AG09319 (cell line): ENCODE results near the gene UBL3.
A peak's percentile ranks its signal among the peaks of the same experiment; 100 is the strongest.

Experiments used
- DNase-seq: peaks from one replicate; pipeline ENCODE4 v3.0.0-alpha.2; 2010; ENCODE audit warnings: low read depth; ENCODE audit errors: extremely low read depth
- TF ChIP-seq, protein P1 (sequence below): IDR thresholded peaks from 2 replicates; pipeline ENCODE4 v1.5.1; 2011; ENCODE audit warnings: low read depth, mild to moderate bottlenecking, inconsistent platforms, low read length, moderate library complexity

Gene UBL3

DNA sequence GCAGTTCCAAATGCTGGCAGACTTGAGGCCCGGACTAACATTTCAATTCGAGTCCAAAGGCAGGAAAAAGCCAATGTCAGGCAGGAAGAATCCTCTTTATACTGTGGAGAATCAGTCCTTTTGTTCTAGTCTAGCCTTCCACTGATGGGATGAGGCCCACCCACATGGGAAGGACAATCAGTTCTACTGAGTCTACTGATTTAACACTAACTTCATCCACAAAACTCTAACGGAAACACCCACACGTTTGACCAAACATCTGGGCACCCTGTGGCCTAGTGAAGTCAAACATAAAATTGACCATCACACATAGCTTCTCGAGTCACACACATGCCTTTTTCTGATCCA, 100.3 kb downstream of the UBL3 start:
- no peak for DNase-seq
- TF ChIP-seq, protein P1, sequence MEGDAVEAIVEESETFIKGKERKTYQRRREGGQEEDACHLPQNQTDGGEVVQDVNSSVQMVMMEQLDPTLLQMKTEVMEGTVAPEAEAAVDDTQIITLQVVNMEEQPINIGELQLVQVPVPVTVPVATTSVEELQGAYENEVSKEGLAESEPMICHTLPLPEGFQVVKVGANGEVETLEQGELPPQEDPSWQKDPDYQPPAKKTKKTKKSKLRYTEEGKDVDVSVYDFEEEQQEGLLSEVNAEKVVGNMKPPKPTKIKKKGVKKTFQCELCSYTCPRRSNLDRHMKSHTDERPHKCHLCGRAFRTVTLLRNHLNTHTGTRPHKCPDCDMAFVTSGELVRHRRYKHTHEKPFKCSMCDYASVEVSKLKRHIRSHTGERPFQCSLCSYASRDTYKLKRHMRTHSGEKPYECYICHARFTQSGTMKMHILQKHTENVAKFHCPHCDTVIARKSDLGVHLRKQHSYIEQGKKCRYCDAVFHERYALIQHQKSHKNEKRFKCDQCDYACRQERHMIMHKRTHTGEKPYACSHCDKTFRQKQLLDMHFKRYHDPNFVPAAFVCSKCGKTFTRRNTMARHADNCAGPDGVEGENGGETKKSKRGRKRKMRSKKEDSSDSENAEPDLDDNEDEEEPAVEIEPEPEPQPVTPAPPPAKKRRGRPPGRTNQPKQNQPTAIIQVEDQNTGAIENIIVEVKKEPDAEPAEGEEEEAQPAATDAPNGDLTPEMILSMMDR, result no peak

DNA sequence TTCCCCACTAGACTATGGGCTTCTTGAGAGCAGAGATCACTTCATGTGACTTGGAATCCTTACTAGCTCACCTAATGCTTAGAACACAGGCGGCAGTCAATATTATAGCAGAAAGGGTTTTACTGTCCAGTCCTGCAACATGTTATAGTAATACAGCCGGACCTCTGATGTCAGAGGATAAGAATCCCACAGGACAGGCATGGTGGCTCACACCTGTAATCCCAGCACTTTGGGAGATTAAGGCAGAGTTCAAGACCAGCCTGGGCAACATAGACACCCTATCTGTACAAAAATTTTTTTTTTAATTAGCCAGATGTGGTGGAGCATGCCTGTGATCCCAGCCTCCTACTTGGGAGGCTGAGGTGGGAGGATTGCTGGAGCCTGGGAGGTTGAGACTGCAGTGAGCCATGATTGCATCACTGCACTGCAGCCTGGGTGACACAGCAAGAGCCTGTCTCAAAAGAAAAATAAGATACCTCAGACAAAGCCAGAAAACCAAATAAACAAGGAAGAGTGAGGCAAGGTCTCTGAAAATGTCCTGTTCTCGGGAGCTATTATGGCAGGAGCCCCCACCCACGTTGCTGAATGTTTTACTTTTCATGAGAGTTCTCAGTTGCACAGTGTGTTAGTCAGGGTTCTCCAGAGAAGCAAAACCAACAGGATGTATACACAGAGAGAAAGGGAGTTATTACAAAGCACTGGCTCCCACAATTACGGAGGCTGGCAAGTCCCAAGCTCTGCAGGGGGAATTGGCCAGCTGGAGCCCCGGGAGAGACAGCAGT, 100.8 kb downstream of the UBL3 start:
- DNase-seq, result no peak
- TF ChIP-seq, protein P1, result no peak

DNA sequence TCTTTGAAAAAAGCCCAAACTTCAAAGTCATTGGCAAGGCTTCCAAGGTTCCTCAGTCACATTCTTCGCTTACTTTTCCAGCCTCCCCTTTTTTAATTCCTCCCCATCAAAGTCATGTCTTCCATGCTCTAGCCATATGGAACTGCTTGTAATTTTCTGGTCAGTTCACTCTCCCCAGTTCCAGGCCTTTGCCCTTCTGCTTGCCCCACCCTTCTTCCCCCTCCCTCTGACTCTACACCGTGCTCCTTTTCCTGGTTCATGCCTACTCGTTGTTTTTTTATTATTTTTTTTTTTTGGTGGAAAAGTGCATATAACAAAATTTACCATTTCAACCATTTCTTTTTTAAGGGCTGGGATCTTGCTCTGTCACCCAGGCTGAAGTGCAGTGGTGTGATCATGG, 102.3 kb downstream of the UBL3 start:
- TF ChIP-seq, protein P1, result no peak
- DNase-seq, result no peak

DNA sequence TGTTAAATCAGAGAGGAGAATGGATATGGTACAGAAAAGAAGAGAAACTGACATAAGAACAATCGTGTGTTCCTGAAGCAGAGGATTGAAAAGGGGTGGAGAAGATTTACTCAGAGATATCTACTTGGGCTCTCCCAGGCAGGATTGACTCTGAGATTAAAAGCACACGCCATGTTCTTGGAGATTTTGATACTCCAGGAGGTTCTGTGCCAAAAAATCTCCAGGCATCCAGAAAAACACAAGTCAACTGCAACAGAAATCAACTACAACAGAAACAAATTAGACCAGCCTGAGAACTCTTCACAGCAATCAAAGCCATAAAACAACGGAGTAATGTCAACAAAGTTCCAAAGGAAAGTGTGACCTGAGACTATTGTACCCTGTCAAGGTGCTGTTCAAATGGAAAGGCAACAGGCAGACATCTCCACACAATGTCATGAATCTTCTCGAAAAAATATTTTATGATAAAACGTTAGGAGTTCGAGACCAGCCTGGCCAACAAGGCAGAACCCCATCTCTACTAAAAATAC, 104.2 kb downstream of the UBL3 start:
- TF ChIP-seq, protein P1, result no peak
- DNase-seq, result no peak

DNA sequence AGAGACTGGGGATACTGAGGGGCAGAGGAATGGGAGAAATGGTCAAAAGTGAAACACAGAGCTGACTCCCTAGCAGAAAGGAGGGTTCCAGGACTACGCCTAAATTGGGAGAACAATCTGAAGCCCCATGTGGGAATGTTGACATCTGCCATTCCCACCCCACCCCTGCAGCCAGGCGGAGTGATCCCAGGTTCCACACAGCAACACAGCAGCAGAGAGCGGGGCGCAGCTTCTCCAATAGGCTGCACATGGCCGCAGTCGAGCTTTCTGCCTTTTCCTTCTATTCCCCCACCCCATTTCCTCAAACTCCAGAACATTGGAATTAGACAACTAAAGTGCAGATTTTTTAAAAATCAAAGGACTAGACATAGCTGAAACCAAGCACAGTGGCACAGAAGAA, 104.7 kb downstream of the UBL3 start:
- TF ChIP-seq, protein P1, result no peak
- DNase-seq, result no peak

DNA sequence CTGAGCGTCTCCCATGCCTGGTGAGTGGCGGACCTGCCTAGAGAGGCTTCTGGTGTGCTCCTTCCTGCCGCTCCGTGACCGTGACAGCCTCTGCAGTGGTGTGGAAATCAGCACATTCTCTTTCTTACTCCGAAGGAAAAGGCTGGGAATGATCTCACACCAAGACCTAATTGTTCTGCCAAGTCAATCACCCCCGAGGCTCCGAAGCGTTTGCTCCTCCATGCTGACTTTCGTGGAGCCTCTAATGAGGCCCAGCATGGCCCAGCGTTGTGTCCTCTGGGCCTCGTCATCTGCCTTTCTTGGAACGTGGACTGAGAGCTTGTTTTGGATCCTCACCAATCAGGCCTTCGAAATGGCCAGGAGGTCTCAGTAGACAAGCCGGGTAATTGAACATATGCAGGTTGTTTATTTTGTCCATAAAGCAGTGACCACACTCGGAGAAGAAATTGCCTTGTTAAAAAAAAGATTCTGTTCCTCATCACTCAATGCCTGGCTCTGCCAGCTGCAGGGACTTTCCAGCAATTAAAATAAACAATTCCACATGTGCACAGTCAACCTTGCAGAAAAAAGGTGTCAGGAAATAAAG, 107.1 kb downstream of the UBL3 start:
- TF ChIP-seq, protein P1, result no peak
- peak; percentile 78 for DNase-seq

DNA sequence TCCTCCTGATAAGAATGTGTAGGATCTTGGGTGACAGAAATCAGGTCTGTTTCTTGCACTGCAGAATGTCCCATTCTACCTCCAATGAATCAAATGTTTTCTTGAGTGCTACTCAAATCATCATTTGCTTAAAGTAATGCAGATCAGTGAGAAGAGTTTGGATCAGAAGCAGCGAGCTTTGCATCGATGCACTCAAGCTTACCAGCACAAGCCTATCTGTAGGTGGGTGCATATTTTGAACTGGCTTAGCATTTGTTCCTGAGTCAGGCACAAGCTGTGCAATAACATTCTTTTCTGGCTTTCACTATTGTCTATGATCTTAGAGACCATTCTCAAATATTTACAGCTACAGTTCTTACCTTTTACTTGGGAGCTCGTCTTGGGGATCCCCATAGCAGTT, 109.5 kb downstream of the UBL3 start:
- DNase-seq, result no peak
- TF ChIP-seq, protein P1, result no peak
